ENCODE data around the gene IFT122. TPM values are rescaled to one million over a fixed set of nuclear protein-coding genes. Genes with fewer than 3 reads are reported as not detected.

The IFT122 gene
- total RNA-seq, 2 experiments from 2014 or later: 22.7 to 26.7 TPM

DNA sequence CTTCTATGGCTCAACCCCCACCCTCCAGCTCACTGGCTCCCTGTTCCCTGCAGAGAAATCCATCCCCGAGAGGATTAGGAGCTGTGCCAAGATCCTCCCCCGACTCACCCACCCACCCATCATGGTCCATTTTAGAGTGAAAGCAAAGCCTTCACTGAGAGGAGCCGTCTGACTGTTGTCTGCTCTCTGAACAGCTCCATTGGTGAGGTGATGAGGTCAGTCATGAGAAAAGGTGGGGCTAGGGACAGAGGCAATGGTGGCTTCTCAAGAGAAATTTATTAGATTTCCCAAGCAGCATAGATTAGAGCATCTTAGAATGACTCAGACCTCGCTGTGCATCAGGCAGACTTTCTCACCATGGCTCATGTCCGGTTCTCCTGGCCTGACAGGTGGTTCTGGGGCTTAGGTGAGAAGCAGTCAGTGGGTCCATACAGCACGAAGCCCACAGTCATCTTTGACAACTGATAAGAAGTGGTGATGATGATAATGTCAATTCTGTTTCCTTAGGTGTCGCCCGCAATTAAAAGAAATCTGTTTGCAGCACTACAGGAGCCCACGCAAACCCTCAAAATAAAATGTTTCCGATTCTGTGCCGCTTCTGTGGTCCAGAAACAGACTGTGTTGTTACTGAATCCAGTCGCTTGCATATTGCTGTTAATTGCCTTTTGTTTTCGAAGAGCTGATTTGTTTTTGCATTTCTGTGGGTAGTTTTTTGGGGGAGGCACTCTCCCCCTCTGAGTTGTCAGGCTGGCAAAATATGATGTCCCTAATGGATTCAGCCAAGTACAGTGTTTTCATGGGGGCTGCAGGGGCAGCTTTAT, 63.7 kb downstream of the IFT122 start:
- H3K27me3 ChIP-seq (ENCODE audit: control insufficient read depth in 1 of 2, insufficient read depth in 2 of 2, low read length in 2 of 2): no peaks in the 10 kb centered on the region

DNA sequence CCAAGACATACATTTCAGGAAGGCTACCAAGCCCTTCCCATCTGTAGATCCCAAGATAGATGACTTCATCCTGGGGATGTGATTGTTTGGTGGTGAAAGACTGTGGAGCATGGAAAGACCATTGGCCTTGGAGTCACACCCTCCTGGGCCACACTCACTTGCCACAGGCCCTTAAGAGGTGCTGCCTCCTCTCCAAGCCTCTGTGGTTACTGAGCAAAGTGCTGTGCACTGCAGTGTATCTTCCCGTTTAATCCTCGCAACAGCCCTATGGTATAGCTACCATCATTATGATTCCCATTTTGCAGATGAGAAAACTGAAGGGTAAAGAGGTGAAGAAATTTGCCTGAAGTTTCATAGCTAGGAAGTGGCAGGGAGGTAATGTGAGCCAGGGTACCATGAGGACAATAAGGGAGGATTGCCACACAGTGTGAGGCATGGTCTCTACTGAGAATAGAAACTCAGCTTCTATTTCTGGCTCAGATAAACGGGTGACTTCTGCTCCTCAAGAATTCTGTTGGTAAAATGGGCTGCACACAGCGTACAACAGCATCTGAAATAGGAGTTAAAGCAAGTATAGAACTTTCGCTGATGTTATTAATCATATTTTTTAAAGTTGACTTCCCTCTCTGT, 64.6 kb downstream of the IFT122 start:
- no peaks in the 10 kb centered on the region for H3K9me3 ChIP-seq (ENCODE audit: control insufficient read depth in 1 of 2, insufficient read depth in 1 of 2, low read length in 2 of 2)
- Mint-ChIP-seq H3K9me3 (no peaks in the 10 kb centered on the region), H3K4me1 (ENCODE audit: low read depth) (no peaks in the 10 kb centered on the region), H3K36me3 (ENCODE audit: low read depth) (peaks cover 25% of the 10 kb centered on the region), H3K4me3 (no peak overlapping the region), H3K27me3 (no peaks in the 10 kb centered on the region), H3K27ac (no peak overlapping the region)
- CTCF ChIA-PET: no interaction called here
- H3K27me3 ChIP-seq (ENCODE audit: control insufficient read depth in 1 of 2, insufficient read depth in 2 of 2, low read length in 2 of 2): no peaks in the 10 kb centered on the region
- POLR2A ChIA-PET: no interaction called here
- TF ChIP-seq, protein P1, sequence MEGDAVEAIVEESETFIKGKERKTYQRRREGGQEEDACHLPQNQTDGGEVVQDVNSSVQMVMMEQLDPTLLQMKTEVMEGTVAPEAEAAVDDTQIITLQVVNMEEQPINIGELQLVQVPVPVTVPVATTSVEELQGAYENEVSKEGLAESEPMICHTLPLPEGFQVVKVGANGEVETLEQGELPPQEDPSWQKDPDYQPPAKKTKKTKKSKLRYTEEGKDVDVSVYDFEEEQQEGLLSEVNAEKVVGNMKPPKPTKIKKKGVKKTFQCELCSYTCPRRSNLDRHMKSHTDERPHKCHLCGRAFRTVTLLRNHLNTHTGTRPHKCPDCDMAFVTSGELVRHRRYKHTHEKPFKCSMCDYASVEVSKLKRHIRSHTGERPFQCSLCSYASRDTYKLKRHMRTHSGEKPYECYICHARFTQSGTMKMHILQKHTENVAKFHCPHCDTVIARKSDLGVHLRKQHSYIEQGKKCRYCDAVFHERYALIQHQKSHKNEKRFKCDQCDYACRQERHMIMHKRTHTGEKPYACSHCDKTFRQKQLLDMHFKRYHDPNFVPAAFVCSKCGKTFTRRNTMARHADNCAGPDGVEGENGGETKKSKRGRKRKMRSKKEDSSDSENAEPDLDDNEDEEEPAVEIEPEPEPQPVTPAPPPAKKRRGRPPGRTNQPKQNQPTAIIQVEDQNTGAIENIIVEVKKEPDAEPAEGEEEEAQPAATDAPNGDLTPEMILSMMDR (IDR thresholded peaks at IDR 0.05): no peak
- intact Hi-C loops (cut with DNase I, micrococcal nuclease): no loop called here
- ATAC-seq (ENCODE audit: poor library complexity) (no peak), DNase-seq (no peak)
- H3K27ac ChIP-seq (ENCODE audit: low read depth in 1 of 2, low read length in 2 of 2): no peak overlapping the region
- H3K4me1 ChIP-seq (ENCODE audit: insufficient read depth, low read length): no peaks in the 10 kb centered on the region
- H3K4me3 ChIP-seq (ENCODE audit: low read length): no peak overlapping the region
- peaks cover 13% of the 10 kb centered on the region for H3K36me3 ChIP-seq (ENCODE audit: insufficient read depth, low read length)

More for the DNA sequence above, 63.7 kb downstream of the IFT122 start:
- POLR2A ChIA-PET: no interaction called here
- TF ChIP-seq, protein P1 (IDR thresholded peaks at IDR 0.05): no peak
- Histone ChIP-seq H3K4me3 (ENCODE audit: low read length) (no peak overlapping the region), H3K4me1 (ENCODE audit: insufficient read depth, low read length) (no peaks in the 10 kb centered on the region), H3K36me3 (ENCODE audit: insufficient read depth, low read length) (peaks cover 13% of the 10 kb centered on the region), H3K9me3 (ENCODE audit: control insufficient read depth in 1 of 2, insufficient read depth in 1 of 2, low read length in 2 of 2) (no peaks in the 10 kb centered on the region), H3K27ac (ENCODE audit: low read depth in 1 of 2, low read length in 2 of 2) (no peak overlapping the region)
- DNase-seq: no peak
- H3K9me3 Mint-ChIP-seq: no peaks in the 10 kb centered on the region
- no peak for ATAC-seq (ENCODE audit: poor library complexity)
- no peaks in the 10 kb centered on the region for H3K4me1 Mint-ChIP-seq (ENCODE audit: low read depth)
- no peak overlapping the region for H3K27ac Mint-ChIP-seq
- intact Hi-C loops (cut with DNase I, micrococcal nuclease): no loop called here
- H3K4me3 Mint-ChIP-seq: no peak overlapping the region
- H3K27me3 Mint-ChIP-seq: no peaks in the 10 kb centered on the region
- CTCF ChIA-PET: no interaction called here
- H3K36me3 Mint-ChIP-seq (ENCODE audit: low read depth): peaks cover 23% of the 10 kb centered on the region

DNA sequence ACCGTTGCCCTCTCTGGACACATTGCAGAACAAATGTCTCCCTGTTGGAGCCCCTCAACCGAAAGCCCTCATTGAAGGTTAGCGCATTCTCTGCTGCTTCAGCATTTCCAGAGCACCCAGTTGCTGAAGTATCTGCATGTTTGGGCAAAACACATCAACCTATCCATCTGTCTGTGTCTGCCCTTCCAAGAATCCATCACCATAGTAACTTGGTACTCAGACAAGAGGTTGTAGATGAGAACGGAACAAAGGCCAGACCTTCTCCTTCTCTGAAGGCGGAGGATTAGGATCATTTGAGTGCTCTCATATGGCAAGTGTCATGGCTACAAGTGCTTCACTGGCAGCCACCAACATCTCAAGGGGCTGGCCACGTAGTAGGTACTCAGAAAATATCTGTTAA, 65.3 kb downstream of the IFT122 start:
- no peak overlapping the region for H3K27ac ChIP-seq (ENCODE audit: low read depth in 1 of 2, low read length in 2 of 2)
- CTCF ChIA-PET: no interaction called here
- DNase-seq: no peak
- TF ChIP-seq, protein P1 (IDR thresholded peaks at IDR 0.05): no peak
- no peak overlapping the region for H3K4me3 ChIP-seq (ENCODE audit: low read length)
- ATAC-seq (ENCODE audit: poor library complexity): no peak
- H3K4me1 ChIP-seq (ENCODE audit: insufficient read depth, low read length): no peaks in the 10 kb centered on the region
- POLR2A ChIA-PET: no interaction called here
- Mint-ChIP-seq H3K36me3 (ENCODE audit: low read depth) (peaks cover 28% of the 10 kb centered on the region), H3K4me3 (no peak overlapping the region), H3K9me3 (no peaks in the 10 kb centered on the region), H3K27me3 (no peaks in the 10 kb centered on the region), H3K4me1 (ENCODE audit: low read depth) (no peaks in the 10 kb centered on the region), H3K27ac (no peak overlapping the region)
- peaks cover 12% of the 10 kb centered on the region for H3K36me3 ChIP-seq (ENCODE audit: insufficient read depth, low read length)
- H3K27me3 ChIP-seq (ENCODE audit: control insufficient read depth in 1 of 2, insufficient read depth in 2 of 2, low read length in 2 of 2): no peaks in the 10 kb centered on the region
- no peaks in the 10 kb centered on the region for H3K9me3 ChIP-seq (ENCODE audit: control insufficient read depth in 1 of 2, insufficient read depth in 1 of 2, low read length in 2 of 2)
- intact Hi-C loops (cut with DNase I, micrococcal nuclease): no loop called here
